ENCODE measurements around the gene FLNB. TPM values are rescaled to one million over a fixed set of nuclear protein-coding genes. Genes with fewer than 3 reads are reported as not detected.

FLNB gene
- total RNA-seq, 4 donors from 2014 or later: 60.2 to 138 (median 96.2) TPM

DNA sequence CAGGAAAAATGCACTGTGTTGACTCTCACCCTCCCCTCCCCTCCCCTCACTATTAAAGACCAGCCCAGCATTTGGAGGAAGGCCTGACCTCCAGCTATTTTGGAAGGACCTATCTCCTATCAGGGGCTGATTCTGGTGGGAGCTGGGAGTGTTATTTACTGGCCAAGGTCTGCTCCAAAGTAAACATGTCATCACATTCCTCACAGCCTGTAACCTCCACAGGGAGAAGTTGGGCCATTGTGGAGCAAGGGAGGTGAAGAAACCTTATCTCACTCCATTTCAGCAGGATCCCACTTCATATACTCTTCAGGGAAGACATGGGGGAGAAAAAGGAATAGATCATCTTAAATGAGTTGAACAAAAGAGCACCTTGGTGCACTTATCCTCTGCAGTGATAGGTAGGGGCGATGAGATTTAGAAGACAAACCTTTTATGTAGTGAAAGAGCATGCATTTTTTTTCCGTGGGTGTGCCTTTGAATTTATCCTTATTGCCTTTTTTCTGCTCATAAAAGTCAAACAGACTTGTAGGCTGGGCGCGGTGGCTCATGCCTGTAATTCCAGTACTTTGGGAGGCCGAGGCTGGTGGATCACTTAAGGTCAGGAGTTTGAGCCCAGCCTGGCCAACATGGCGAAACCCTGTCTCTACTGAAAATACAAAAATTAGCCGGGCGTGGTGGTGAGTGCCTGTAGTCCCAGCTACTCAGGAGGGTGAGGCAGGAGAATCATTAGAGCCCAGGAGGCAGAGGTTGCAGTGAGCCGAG lies 15.6 kb upstream of the FLNB start:
- Histone ChIP-seq H3K27me3 (no peaks in the 10 kb centered on the region), H3K4me3 (no peak overlapping the region), H3K36me3 (no peaks in the 10 kb centered on the region), H3K9me3 (no peaks in the 10 kb centered on the region), H3K4me1 (peaks cover 0 to 11% (median 0%) of the 10 kb centered on the region in 3 donors), H3K27ac (no peak overlapping the region)
- WGBS, 2 donors (ENCODE audit: low coverage in 1 of 2): 89 to 100% methylated on average over 2 to 5 of the region's 9 CpGs
- ATAC-seq: no peak
- no peak for TF ChIP-seq EP300 (IDR thresholded peaks at IDR 0.05)
- TF ChIP-seq POLR2A (IDR thresholded peaks at IDR 0.05): no peak
- TF ChIP-seq, protein P1, sequence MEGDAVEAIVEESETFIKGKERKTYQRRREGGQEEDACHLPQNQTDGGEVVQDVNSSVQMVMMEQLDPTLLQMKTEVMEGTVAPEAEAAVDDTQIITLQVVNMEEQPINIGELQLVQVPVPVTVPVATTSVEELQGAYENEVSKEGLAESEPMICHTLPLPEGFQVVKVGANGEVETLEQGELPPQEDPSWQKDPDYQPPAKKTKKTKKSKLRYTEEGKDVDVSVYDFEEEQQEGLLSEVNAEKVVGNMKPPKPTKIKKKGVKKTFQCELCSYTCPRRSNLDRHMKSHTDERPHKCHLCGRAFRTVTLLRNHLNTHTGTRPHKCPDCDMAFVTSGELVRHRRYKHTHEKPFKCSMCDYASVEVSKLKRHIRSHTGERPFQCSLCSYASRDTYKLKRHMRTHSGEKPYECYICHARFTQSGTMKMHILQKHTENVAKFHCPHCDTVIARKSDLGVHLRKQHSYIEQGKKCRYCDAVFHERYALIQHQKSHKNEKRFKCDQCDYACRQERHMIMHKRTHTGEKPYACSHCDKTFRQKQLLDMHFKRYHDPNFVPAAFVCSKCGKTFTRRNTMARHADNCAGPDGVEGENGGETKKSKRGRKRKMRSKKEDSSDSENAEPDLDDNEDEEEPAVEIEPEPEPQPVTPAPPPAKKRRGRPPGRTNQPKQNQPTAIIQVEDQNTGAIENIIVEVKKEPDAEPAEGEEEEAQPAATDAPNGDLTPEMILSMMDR (IDR thresholded peaks at IDR 0.05): no peak
- TF ChIP-seq POLR2AphosphoS5 (IDR thresholded peaks at IDR 0.05): no peak

DNA sequence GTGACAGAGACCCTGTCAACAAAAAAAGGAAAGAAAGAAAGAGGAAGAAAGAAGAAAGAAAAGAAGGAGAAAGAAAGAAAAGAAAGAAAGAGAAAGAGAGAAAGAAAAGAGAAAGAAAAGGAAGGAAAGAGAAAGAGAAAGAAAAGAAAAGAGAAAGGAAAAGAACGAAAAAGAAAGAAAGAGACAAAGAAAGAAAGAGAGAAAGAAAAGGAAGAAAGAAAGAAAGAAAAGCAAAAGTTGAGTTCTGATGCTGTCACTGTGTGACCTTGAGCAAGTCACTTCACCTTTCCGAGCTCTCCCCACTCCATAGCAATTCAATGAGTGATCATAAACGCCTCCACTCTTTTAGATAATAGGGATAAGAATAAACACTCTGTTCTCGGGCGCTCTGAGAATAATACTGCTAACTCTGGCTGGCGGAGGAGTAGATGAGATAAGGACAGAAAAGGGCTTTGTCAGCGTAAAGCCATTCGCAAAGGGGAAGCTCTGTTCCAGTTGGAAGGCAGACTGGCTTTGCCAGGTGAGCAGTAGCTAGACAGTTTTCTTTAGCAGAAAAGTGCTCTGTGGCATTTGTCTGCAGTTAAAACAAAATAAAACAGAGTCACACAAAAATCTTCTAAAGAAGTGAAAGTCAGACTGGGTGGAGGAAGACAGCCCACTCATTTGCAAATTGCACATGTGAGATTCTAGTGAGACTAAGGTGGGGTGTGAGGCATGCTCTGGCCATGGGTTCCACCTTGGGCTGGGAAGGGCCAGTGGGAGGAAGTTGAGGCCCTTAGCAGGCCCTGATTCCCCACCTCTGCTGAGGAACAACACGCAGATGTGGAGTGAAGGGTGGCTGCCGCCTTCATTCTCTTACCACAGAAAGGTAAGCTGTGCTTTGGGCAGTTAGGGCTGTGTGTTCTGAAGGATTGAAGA lies 9.6 kb upstream of the FLNB start:
- Histone ChIP-seq H3K36me3 (no peaks in the 10 kb centered on the region), H3K4me1 (peaks cover 0 to 23% (median 0%) of the 10 kb centered on the region in 3 donors), H3K27me3 (no peaks in the 10 kb centered on the region), H3K4me3 (no peak overlapping the region), H3K27ac (peak overlapping the region in 3 of 4 donors; percentile 18 to 39 (median 21)), H3K9me3 (no peaks in the 10 kb centered on the region)
- 22 to 38% methylated on average over 4 to 9 of the region's 10 CpGs for WGBS, 2 donors (ENCODE audit: low coverage in 1 of 2)
- no peak for ATAC-seq
- no peak for TF ChIP-seq EP300 (IDR thresholded peaks at IDR 0.05)
- TF ChIP-seq, protein P1 (IDR thresholded peaks at IDR 0.05): no peak
- no peak for TF ChIP-seq POLR2AphosphoS5 (IDR thresholded peaks at IDR 0.05)
- no peak for TF ChIP-seq POLR2A (IDR thresholded peaks at IDR 0.05)

DNA sequence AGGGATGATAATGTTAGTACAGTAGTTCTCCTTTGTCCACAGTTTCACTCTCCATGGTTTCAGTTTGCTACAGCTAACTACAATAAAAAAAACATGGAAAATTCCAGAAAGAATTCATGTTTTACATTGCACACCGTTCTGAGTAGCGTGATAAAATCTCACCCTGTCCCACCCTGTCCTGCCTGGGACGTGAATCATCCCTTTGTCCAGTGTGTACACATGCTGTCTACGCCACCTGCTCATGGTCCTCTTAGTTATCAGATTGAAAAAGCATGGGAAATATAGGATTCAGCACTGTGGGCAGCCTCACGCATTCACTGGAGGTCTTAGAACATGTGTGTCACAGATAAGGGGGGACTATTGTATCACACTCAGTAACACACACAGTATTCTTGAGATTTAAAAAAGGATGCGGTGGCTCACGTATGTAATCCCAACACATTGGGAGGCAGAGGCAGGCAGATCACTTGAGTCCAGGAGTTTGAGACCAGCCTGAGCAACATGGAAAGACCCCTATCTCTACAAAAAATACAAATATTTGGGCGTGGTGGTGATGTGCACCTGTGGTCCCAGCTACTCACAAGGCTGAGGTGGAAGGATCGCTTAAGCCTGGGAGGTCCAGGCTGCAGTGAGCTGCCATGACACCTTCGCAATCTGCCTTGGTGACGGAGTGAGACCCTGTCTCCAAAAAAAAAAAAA lies 8.7 kb upstream of the FLNB start:
- Histone ChIP-seq H3K9me3 (no peaks in the 10 kb centered on the region), H3K36me3 (no peaks in the 10 kb centered on the region), H3K4me1 (peaks cover 0 to 23% (median 0%) of the 10 kb centered on the region in 3 donors), H3K4me3 (no peak overlapping the region), H3K27ac (peak overlapping the region in 1 of 4 donors; percentile 39), H3K27me3 (no peaks in the 10 kb centered on the region)
- TF ChIP-seq, protein P1 (IDR thresholded peaks at IDR 0.05): no peak
- TF ChIP-seq POLR2AphosphoS5 (IDR thresholded peaks at IDR 0.05) (no peak), POLR2A (IDR thresholded peaks at IDR 0.05) (no peak), EP300 (IDR thresholded peaks at IDR 0.05) (no peak)
- 78 to 88% methylated on average over 5 to 8 of the region's 11 CpGs for WGBS, 2 donors (ENCODE audit: low coverage in 1 of 2)
- ATAC-seq: no peak

DNA sequence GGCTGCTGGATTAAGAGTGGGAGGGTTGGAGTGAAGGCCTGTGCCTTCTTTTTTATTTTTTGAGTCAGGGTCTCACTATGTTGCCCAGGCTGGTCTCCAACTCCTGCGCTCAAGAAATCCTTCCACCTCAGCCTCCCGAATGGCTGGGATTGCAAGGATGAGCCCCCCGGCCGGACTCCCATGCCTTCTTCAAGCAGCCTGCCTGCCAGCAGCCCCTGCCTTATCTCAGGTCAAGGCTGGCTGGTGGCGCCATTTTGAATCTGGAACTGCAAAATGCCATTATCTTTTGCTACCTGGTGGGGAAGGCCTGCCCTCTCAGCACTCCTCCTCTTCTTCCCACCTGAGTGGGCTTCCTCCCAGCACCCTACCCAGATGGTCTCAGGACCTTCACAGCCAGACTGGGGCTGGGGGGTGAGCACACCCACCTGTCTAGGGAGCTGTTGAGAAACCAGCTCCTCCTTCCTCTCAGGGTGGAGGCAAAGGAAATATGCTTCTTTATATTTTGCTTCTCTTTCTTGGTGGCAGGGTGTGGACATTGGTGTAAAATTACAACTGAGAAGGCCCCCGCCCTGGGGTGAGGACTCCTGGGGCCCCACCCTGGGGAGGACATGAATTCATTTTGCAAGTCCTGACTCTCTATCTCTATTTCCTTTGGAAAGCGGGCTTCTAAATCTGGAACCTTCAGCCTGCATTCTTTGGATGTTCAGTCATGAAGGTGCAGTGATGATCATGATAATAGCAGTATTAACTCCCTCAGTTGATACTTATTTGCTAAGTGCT lies 7.7 kb upstream of the FLNB start:
- no peaks in the 10 kb centered on the region for H3K27me3 ChIP-seq
- H3K4me3 ChIP-seq: no peak overlapping the region
- TF ChIP-seq, protein P1 (IDR thresholded peaks at IDR 0.05): no peak
- ATAC-seq: no peak
- no peaks in the 10 kb centered on the region for H3K36me3 ChIP-seq
- H3K4me1 ChIP-seq: peaks cover 0 to 20% (median 0%) of the 10 kb centered on the region in 3 donors
- no peaks in the 10 kb centered on the region for H3K9me3 ChIP-seq
- 92 to 94% methylated on average over 4 to 5 of the region's 7 CpGs for WGBS, 2 donors (ENCODE audit: low coverage in 1 of 2)
- H3K27ac ChIP-seq: no peak overlapping the region
